K562 (cell line): ENCODE data around the gene PTPRT. TPM values are rescaled to one million over a fixed set of nuclear protein-coding genes. Genes with fewer than 3 reads are reported as not detected.

Experiments used
- ATAC-seq: fragments of 200-7000 bp; cut with Tn5 transposase; 3 replicates; pipeline ENCODE4 v1.9.1; 2020; ENCODE audit warnings: moderate library complexity
- BruUV-seq: library from RNA; stranded (reverse); fragments of 400-500 nt; replicated peaks from 2 replicates; lab custom pipeline; 2021; lab: Mats Ljungman, UMichigan
- CTCF ChIA-PET: fragments of 300-600 bp; formaldehyde crosslinking; extraction: SDS; loops from one replicate; lab custom pipeline; 2021; ENCODE audit warnings: low intra/inter-chr PET ratio; lab: Yijun Ruan, JAX
- POLR2A ChIA-PET: fragments of 300-600, 350-650 bp; sonication (Branson Sonifier 250); formaldehyde crosslinking; extraction: SDS; loops from one replicate; lab custom pipeline; 2021; ENCODE audit warnings: antibody characterized with exemption, inconsistent platforms; lab: Yijun Ruan, JAX
- DNase-seq, 4 experiments: peaks; one replicate each; pipeline versions ENCODE4 v3.0.0 to v3.0.0-alpha.2; 2011 to 2018; ENCODE audit warnings: low spot score in 3 of 4, mixed read lengths in 3 of 4; ENCODE audit errors: extremely low read depth in 1 of 4
- FAIRE-seq: peaks from 2 replicates; lab custom pipeline; 2011; peaks lifted over from hg19 to GRCh38; lab: Jason Lieb, UNC
- H2AFZ ChIP-seq: 2 replicates; pipeline ENCODE4 v1.6.0; 2011; ENCODE audit warnings: low read depth, low read length, control low read depth, inconsistent platforms
- H3K27ac ChIP-seq: fragments of 200-600 bp; 3 replicates; pipeline ENCODE4 v1.8.0; 2011; ENCODE audit warnings: low read depth, mild to moderate bottlenecking, control low read depth, inconsistent platforms, low read length, moderate library complexity, mixed read lengths; ENCODE audit errors: extremely low read depth
- H3K27me3 ChIP-seq, 2 experiments: fragments of 300-600 bp in 1 of 2; 2 replicates in 1 of 2; 3 replicates in 1 of 2; pipeline versions ENCODE4 v1.6.0 to v1.8.0; 2011; ENCODE audit warnings: inconsistent platforms in 2 of 2, low read length in 2 of 2, mild to moderate bottlenecking in 1 of 2, mixed read lengths in 1 of 2, moderate library complexity in 1 of 2; ENCODE audit not compliant: control insufficient read depth in 2 of 2, insufficient read depth in 2 of 2
- H3K36me3 ChIP-seq: fragments of 300-600 bp; 3 replicates; pipeline ENCODE4 v1.8.0; 2011; ENCODE audit warnings: mild to moderate bottlenecking, low read length, inconsistent platforms; ENCODE audit not compliant: control insufficient read depth, insufficient read depth
- H3K4me1 ChIP-seq, 2 experiments: fragments of 200-600 bp in 1 of 2; replicated peaks in 1 of 2; 2 replicates in 1 of 2; 3 replicates in 1 of 2; pipeline versions ENCODE4 v1.5.1 to v1.8.0; 2011; ENCODE audit warnings: inconsistent platforms in 2 of 2, low read length in 2 of 2, mild to moderate bottlenecking in 1 of 2, mixed read lengths in 1 of 2, moderate library complexity in 1 of 2; ENCODE audit not compliant: control insufficient read depth in 2 of 2, insufficient read depth in 2 of 2
- H3K4me2 ChIP-seq: 2 replicates; pipeline ENCODE4 v1.6.1; 2011; ENCODE audit warnings: low read length, control low read depth, inconsistent platforms, mixed read lengths; ENCODE audit not compliant: insufficient read depth
- H3K4me3 ChIP-seq: fragments of 200-600 bp; sonication (generic), shearing (Covaris generic); 2 replicates; pipeline ENCODE4 v1.5.1; 2016; ENCODE audit warnings: control low read depth, inconsistent platforms
- H3K79me2 ChIP-seq: fragments of 200-600 bp; 3 replicates; pipeline ENCODE4 v1.8.0; 2011; ENCODE audit warnings: low read length, inconsistent platforms; ENCODE audit not compliant: control insufficient read depth, insufficient read depth
- H3K9ac ChIP-seq, 2 experiments: 2 replicates each; pipeline versions ENCODE4 v1.6.0 to v1.6.1; 2011; ENCODE audit warnings: low read depth in 2 of 2, low read length in 2 of 2, control low read depth in 1 of 2, inconsistent platforms in 1 of 2, mild to moderate bottlenecking in 1 of 2, mixed read lengths in 1 of 2; ENCODE audit not compliant: insufficient read depth in 1 of 2
- H3K9me1 ChIP-seq: one replicate; pipeline ENCODE4 v1.6.0; 2011; ENCODE audit warnings: inconsistent platforms, mild to moderate bottlenecking, low read length, moderate library complexity; ENCODE audit not compliant: control insufficient read depth, insufficient read depth
- H3K9me3 ChIP-seq: replicated peaks from 2 replicates; pipeline ENCODE4 v1.5.1; 2011; ENCODE audit warnings: low read depth, low read length, inconsistent platforms; ENCODE audit not compliant: control insufficient read depth, insufficient read depth
- H4K20me1 ChIP-seq: replicated peaks from 2 replicates; pipeline ENCODE4 v1.6.1; 2011; ENCODE audit warnings: low read length, inconsistent platforms, mixed read lengths; ENCODE audit not compliant: control insufficient read depth, insufficient read depth
- GTF3C2 ChIP-seq: IDR thresholded peaks from 3 replicates; pipeline ENCODE4 v1.6.1; 2011; ENCODE audit warnings: borderline replicate concordance, mild to moderate bottlenecking, moderate library complexity; ENCODE audit not compliant: insufficient read length; ENCODE audit errors: extremely low read depth
- NR2C1 ChIP-seq, 2 experiments: fragments of 450-650 bp; IDR thresholded peaks; 2 replicates each; pipeline ENCODE4 v1.6.1; 2017; ENCODE audit warnings: mild to moderate bottlenecking in 2 of 2, antibody characterized with exemption in 1 of 2, inconsistent platforms in 1 of 2, missing compliant biosample characterization in 1 of 2, missing genetic modification characterization in 1 of 2
- NR2F6 ChIP-seq: fragments of 450-650 bp; formaldehyde crosslinking; IDR thresholded peaks from 2 replicates; pipeline ENCODE4 v1.4.0; 2020; ENCODE audit warnings: mild to moderate bottlenecking
- RAD51 ChIP-seq: fragments of 450-650 bp; IDR thresholded peaks from 2 replicates; pipeline ENCODE4 v1.7.1; 2016; ENCODE audit warnings: low read depth, mild to moderate bottlenecking, borderline replicate concordance
- ZNF384 ChIP-seq: IDR thresholded peaks from 2 replicates; pipeline ENCODE4 v1.6.1; 2012; ENCODE audit warnings: low read depth, low read length, improper control_type of control experiment
- ZNF436 ChIP-seq: fragments of 250-450, 450-650 bp; sonication (Bioruptor Pico); formaldehyde crosslinking; IDR thresholded peaks from 2 replicates; pipeline ENCODE4 v1.7.0; 2020; ENCODE audit warnings: mild to moderate bottlenecking
- ZSCAN32 ChIP-seq: fragments of 450-650 bp; formaldehyde crosslinking; IDR thresholded peaks from 2 replicates; pipeline ENCODE4 v1.4.0; 2020; ENCODE audit warnings: mild to moderate bottlenecking, moderate library complexity
- WGBS: fragments of 100-300 bp; shearing (Covaris generic); methylation state at CpG from one replicate; pipeline ENCODE4 v1.1.6; 2016; ENCODE audit warnings: low coverage, mixed read lengths; ENCODE audit not compliant: insufficient coverage; ENCODE audit errors: missing lambda C conversion rate; 5-methylcytosine and 5-hydroxymethylcytosine counted together
- in situ Hi-C: fragments of 300-500 bp; cut with MboI; formaldehyde crosslinking; loops from 4 replicates; pipeline ENCODE4 v1.15.0; 2018; ENCODE audit warnings: inconsistent platforms, mixed read lengths
- intact Hi-C: fragments of 100-400 bp; cut with micrococcal nuclease; formaldehyde crosslinking; loops from 2 replicates; pipeline ENCODE4 v1.14.2; 2022
- polyA plus RNA-seq, 8 experiments: library from polyadenylated mRNA; depleted of rRNA in 4 of 8; stranded (reverse) in 5 of 8; unstranded in 3 of 8; fragments of >200 nt; fragmentation: Nextera tagmentation in 2 of 8; fragmentation: Illumina TruSeq in 1 of 8; extraction: Ambion mirVana in 2 of 8; extraction: Trizol in 1 of 8; gene quantifications; 2 replicates each; pipeline versions ENCODE4 v1.2.1 to v1.2.3, GENCODE V29; 2011 to 2014; ENCODE audit warnings: inconsistent platforms in 1 of 8, missing spikeins in 1 of 8
- total RNA-seq, 7 experiments: library from RNA; depleted of rRNA in 6 of 7; stranded (reverse); fragments of >200 nt in 6 of 7; fragmentation: Illumina TruSeq in 2 of 7; extraction: Trizol in 2 of 7; gene quantifications; 2 replicates each; pipeline versions ENCODE4 v1.2.1 to v1.2.3, GENCODE V29; 2011 to 2021; ENCODE audit warnings: low replicate concordance in 1 of 7
- TF ChIP-seq, protein P1 (sequence below): fragments of 250-450 bp; sonication (Bioruptor Pico); IDR thresholded peaks from 2 replicates; pipeline ENCODE4 v1.5.0; 2021; ENCODE audit warnings: mild to moderate bottlenecking, borderline replicate concordance
- TF ChIP-seq, protein P2 (sequence below): fragments of 450-650 bp; IDR thresholded peaks from 2 replicates; pipeline ENCODE4 v1.7.0; 2016; ENCODE audit warnings: borderline replicate concordance

PTPRT gene
- total and polyA plus RNA-seq, 9 of the 15 experiments (the other 6 are each of a cell fraction or from before 2014, with no cell fraction given), result not detected

DNA sequence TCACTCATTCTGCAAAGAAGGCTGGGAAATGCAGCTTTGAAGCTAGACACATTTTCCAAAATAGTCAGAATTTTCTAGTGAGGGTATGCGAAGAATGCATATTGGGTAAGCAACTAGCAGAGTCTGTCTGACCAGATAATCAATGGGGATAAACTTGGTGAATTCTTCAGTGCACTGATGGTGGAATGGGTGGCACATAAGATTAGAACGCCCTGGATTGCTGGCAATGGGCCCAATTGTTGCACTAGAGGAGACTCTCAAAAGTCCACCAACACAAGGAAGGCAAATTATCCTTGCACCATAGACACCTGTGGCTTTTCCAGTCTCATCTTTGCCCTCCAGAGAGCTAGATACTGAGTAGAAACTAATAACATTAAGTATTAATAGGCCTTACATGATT, 167.6 kb downstream of the PTPRT start:
- TF ChIP-seq ZSCAN32 (CRISPR knock-in tag) (no peak), NR2F6 (no peak), ZNF436 (CRISPR knock-in tag) (no peak), RAD51 (no peak), NR2C1 (IDR thresholded peaks at IDR 0.05) (no peak), NR2C1 (tag; IDR thresholded peaks at IDR 0.05) (no peak), GTF3C2 (no peak), ZNF384 (no peak)
- TF ChIP-seq, protein P1, sequence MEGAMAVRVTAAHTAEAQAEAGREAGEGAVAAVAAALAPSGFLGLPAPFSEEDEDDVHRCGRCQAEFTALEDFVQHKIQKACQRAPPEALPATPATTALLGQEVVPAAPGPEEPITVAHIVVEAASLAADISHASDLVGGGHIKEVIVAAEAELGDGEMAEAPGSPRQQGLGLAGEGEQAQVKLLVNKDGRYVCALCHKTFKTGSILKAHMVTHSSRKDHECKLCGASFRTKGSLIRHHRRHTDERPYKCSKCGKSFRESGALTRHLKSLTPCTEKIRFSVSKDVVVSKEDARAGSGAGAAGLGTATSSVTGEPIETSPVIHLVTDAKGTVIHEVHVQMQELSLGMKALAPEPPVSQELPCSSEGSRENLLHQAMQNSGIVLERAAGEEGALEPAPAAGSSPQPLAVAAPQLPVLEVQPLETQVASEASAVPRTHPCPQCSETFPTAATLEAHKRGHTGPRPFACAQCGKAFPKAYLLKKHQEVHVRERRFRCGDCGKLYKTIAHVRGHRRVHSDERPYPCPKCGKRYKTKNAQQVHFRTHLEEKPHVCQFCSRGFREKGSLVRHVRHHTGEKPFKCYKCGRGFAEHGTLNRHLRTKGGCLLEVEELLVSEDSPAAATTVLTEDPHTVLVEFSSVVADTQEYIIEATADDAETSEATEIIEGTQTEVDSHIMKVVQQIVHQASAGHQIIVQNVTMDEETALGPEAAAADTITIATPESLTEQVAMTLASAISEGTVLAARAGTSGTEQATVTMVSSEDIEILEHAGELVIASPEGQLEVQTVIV (CRISPR knock-in tag), result no peak
- TF ChIP-seq, protein P2, sequence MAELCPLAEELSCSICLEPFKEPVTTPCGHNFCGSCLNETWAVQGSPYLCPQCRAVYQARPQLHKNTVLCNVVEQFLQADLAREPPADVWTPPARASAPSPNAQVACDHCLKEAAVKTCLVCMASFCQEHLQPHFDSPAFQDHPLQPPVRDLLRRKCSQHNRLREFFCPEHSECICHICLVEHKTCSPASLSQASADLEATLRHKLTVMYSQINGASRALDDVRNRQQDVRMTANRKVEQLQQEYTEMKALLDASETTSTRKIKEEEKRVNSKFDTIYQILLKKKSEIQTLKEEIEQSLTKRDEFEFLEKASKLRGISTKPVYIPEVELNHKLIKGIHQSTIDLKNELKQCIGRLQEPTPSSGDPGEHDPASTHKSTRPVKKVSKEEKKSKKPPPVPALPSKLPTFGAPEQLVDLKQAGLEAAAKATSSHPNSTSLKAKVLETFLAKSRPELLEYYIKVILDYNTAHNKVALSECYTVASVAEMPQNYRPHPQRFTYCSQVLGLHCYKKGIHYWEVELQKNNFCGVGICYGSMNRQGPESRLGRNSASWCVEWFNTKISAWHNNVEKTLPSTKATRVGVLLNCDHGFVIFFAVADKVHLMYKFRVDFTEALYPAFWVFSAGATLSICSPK, result no peak
- ATAC-seq, result no peak
- H2AFZ ChIP-seq, result no peak overlapping the region
- BruUV-seq, result no TSS peak
- no peak for FAIRE-seq
- WGBS, result 6% methylated on average over 2 of the region's 2 CpGs
- ChIA-PET CTCF (no interaction called here), POLR2A (interaction anchor here (1.0 kb wide), 1 partner anchor 10 kb away, joined by 4 read pairs; no protein-coding TSS in a partner anchor)
- no peaks in the 10 kb centered on the region for H3K27me3 ChIP-seq
- H4K20me1 ChIP-seq, result no peaks in the 10 kb centered on the region
- no peaks in the 10 kb centered on the region for H3K9me3 ChIP-seq
- no peak overlapping the region for H3K9ac ChIP-seq
- no peaks in the 10 kb centered on the region for H3K36me3 ChIP-seq
- intact Hi-C loops, result no loop called here
- H3K79me2 ChIP-seq, result no peaks in the 10 kb centered on the region
- H3K4me2 ChIP-seq, result no peak overlapping the region
- in situ Hi-C loops, result no loop called here
- H3K27ac ChIP-seq, result no peak overlapping the region
- H3K9me1 ChIP-seq, result no peaks in the 10 kb centered on the region
- no peak overlapping the region for H3K4me3 ChIP-seq
- DNase-seq, result no peak
- no peaks in the 10 kb centered on the region for H3K4me1 ChIP-seq
